ENCODE measurements around the gene EFNA2.
"Not testable (repeated sequence)": the region's sequence is repeated elsewhere in the genome, so short reads cannot be mapped to it uniquely, and the experiment has no call there.

Gene EFNA2

GRCh38 chr19:1285737-1286360, at the start of gene EFNA2:
Gene EFNA2 (plus strand): TSS chr19:1285873. CDS start chr19:1286169, 296 bp downstream.
- DNase-seq, result no peak

GRCh38 chr19:1236576-1236975, 49.1 kb upstream of the EFNA2 start:
- DNase-seq, result no peak

DNA sequence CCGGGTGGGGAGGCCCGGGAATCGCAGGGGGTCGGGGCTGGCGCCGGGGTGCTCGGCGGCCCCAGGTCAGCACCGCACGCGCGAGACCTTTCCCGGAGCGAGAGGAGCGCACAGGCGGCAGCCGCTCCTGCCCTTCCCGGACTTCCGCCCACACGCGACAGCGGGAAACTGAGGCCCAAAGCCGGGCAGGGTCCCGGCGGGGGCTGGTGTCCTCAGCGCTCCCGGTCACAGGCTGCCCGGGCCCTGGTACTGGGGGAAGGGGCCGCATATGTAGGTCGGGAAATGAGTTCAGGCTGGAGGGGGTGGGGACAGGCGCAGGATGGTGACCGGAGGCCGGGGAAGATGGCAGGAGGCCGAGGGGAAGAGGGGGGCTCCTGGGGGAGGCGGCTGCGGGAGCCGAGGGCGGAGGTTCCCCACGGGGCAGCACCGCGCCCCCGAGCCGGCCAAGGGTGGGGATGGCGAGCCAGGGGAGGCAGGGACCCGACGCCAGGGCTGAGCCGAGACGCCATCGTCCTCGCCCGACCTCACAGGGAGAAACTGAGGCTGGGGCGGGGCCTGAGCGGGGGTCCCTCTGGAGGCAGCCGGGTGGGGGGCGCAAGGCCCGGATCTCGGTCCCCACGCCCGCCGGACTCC, 48.5 kb upstream of the EFNA2 start:
- no peak for DNase-seq

DNA sequence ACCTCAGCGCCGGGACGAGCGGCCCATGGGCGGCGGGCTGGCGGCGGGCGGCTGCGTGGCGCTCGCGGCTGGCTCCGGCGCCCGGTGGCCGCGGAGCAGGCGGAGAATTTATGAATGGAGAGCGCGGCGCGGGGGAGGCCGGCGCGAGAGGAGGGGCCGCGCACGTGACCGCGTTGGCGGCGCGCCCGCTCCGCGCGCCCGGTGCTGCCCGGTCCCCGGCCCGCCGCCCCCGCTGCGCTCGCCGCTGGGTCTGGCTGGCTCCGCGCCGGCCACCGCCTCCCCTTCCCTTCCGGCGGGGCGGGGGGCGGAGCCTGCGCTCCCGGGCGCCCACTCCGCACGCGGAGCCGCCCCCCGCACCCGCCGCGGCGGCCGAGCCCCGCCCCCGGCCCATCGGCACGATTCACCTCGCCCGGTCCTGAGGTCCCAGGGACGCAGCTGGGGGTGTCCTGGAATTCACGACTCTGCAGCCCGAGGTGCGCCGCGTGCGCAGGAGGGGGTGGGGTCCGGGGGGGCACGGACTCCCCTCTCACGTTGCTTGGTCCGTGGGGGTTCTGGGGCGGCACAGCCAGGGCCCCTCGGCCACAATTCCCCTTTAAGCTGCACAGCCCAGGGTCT, 47.8 kb upstream of the EFNA2 start, which contains the start of gene CBARP:
CBARP (minus strand) TSS at position 252 of the 615 bp plus-strand sequence. CDS start 1,905 bp downstream, outside the sequence.
- DNase-seq, result no peak

- no peak for DNase-seq
Measured at GRCh38 chr19:1238369-1239303, 47.0 kb upstream of the EFNA2 start.

DNA sequence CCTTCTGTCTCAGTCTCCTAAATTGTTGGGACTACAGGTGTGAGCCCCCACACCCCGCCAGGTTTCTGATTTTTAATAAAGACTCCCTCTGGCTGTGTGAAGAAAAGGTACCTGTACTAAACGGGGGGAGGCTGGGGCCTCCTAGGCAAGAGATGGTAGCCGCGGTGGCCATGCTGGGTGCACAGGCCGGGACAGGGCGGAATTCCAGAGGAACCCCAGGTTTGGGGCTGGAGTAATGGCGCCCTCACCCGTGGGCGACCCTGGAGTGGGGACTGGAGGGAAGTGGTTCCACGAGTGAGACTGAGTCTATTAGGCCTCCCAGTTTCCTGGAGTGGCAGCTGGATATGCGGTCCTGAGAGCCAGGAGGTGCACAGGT, 46.3 kb upstream of the EFNA2 start:
- no peak for DNase-seq

- peak; percentile 90 for DNase-seq
Measured at GRCh38 chr19:1239796-1240737, 45.6 kb upstream of the EFNA2 start.

DNA sequence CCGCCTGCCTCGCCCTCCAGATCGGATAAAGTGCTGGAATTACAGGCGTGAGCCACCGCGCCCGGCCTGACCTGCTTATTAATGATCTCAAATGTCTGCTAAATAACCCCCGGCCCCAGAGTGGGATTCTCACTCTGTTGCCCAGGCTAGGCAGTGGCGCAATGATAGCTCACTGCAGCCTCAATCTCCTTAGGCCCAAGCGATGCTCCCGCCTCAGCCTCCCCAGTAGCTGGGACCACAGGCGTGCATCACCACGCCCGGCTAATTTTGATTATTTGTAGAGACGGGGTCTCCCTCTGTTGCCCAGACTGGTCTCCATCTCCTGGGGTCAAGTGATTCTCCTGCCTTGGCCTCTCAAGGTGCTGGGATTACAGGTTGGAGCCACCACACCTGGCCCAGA, 44.7 kb upstream of the EFNA2 start:
- no peak for DNase-seq

DNA sequence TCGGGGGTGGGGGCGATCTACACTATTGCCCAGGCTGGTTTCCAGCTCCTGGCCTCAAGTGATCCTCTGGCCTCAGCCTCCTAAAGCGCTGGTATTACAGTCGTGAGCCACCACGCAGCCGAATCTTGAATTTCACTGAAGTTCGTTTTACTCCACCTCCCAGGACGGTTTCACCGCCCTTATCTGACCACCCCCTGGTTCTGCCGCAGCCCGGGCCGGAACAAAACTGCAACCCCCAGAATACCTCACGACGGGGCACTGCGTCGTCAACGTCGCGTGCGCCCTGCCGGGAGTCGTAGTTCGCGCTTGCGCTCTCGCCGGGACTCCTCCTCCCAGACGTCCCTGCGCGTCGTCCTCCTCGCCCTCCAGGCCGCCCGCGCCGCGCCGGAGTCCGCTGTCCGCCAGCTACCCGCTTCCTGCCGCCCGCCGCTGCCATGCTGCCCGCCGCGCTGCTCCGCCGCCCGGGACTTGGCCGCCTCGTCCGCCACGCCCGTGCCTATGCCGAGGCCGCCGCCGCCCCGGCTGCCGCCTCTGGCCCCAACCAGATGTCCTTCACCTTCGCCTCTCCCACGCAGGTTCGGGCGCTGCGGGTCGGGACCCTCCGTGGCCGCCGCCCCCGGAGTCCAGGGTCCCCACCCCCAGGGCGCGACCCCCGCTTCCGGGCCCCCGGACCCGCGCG, 44.1 kb upstream of the EFNA2 start, which contains the start of gene ATP5F1D:
ATP5F1D (plus strand) TSS at position 335 of the 679 bp plus-strand sequence; CDS start at position 435, 100 bp downstream.
- DNase-seq, result peak; percentile 92

DNA sequence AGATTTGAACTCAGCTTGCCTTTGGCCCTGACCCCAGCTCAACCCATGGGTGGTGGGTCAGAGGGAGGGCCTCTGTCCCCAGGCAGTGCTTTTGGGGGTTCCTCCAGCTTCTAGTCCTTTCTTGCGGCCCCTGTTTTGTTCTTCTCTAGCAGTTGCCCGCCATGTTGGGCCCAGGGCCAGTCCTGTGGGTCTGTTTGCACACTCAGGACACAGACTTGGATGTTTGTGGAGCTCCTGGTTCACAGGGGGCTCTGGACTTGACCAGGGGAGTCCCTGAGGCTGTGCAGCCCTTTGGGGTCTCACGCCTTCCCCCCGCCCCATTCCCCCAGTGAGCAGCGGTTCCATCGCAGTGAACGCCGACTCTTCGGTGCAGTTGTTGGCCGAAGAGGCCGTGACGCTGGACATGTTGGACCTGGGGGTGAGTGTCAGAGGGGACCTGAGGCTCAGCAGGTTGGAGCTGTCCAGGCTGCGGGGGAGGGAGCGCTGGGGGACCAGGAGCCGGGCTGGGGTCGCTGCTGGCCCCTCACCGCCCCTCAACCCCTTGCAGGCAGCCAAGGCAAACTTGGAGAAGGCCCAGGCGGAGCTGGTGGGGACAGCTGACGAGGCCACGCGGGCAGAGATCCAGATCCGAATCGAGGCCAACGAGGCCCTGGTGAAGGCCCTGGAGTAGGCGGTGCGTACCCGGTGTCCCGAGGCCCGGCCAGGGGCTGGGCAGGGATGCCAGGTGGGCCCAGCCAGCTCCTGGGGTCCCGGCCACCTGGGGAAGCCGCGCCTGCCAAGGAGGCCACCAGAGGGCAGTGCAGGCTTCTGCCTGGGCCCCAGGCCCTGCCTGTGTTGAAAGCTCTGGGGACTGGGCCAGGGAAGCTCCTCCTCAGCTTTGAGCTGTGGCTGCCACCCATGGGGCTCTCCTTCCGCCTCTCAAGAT, 41.6 kb upstream of the EFNA2 start:
- peak; percentile 65 for DNase-seq

DNA sequence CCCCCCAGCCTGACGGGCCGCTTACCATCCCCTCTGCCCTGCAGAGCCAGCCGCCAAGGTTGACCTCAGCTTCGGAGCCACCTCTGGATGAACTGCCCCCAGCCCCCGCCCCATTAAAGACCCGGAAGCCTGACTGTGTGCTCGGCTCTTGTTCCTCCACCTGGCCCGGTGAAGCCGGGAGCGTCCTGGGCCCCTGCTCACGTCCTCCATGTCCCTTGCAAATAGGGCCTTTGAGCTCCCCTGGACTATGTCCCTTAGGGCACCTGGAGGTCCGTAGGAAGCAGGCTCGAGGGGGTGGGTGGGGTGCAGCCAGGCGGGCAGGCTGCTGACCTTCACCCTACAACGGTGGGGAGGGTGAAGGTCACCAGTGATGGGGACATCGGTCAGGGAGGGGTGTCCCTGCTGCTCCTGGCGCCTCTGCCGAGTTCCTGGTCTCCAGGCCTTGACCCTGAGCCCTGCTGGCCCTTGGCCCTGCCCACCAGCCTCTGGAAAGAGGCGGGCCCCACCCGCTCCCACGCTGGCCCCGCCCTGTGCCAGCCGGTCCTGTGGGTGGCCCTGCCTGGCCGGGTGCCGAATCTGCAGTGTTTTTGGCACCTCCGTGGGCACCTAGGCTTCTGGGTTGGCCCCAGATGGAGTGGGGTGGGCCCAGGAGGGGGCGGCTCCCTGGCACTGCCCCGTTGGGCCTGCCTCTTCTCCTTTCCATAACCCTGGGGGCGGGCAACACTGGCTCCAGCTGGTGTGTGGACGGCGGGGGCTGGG, 40.8 kb upstream of the EFNA2 start:
- no peak for DNase-seq

- no peak for DNase-seq
Measured at GRCh38 chr19:1245494-1246264, 40.0 kb upstream of the EFNA2 start.

DNA sequence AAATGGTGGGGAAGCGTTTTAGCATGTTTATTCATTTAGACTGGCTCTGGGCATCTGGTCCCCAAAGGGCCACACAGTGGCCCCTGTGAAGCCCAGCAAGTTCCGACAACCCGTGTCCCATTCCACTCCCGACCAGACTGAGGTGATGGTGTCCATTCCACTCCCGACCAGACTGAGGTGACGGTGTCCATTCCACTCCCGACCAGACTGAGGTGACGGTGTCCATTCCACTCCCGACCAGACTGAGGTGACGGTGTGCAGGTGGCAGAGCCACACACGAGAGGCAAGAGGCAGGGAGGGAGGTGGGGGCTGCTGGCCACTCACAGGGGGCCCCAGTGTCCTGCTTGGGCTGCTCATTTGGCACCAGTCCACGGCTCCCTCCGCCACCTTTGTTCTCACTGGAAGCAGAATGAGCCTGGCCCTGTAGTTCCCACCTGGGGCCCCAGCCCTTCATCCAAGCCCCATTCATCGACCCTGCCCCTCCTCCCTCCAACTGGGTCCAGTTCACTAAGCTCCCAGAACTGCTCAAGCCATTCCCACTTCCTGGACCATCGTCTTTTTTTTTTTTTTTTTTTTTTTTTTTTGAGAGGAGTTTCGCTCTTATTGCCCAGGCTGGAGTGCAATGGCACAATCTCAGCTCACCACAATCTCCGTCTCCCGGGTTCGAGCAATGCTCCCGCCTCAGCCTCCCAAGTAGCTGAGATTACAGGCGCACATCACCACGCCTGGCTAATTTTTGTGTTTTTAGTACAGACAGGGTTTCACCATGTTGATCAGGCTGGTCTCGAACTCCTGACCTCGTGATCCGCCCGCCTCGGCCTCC, 39.2 kb upstream of the EFNA2 start:
- not testable (repeated sequence) for DNase-seq

- DNase-seq, result no peak
Measured at GRCh38 chr19:1247748-1248138, 37.9 kb upstream of the EFNA2 start.

DNA sequence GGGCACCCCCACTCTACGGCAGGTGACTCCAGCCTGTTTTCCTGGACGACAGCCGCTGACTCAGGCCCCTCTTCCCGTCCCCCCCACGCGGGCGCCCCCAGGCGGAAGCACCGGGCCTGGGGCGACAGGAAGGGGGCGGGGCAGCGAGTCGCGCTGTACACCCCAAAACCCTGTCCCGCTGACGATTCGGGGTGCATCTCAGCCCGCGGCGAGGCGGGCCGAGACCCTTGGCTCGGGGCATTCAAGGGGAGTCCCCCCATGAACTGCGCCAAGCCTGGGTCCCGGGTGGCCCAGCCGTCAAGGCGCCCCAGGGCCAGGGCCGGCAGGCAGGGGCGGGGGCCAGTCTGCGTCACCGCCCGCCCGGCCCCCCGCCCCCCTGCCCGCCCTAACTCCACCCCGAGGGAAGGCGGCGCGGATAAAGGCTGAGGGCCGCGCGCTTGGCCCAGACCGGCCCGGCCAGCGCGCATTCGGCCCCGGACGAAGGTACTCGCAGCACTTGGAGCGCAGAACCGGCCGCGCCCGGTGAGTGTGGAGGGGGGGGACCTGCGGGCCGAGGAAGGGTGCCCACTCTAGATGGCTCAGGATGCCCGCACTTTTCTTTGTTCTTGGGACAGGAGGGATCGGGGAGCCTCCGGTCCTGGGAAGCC, 37.4 kb upstream of the EFNA2 start, which contains the start of gene MIDN:
MIDN (plus strand) TSS at position 445 of the 647 bp plus-strand sequence. CDS start 1,714 bp downstream, outside the sequence.
- DNase-seq, result peak; percentile 59

GRCh38 chr19:1248786-1249297, 36.8 kb upstream of the EFNA2 start:
- DNase-seq, result peak; percentile 77

Data from GDM1 (cell line).